Sigmoid colon (tissue), 7 donors: ENCODE data around the gene KCNH8. TPM values are rescaled to one million over a fixed set of nuclear protein-coding genes. Genes with fewer than 3 reads are reported as not detected.

Experiments used
- DNase-seq: peaks from one replicate; pipeline ENCODE4 v3.0.0-alpha.2; 2019
- H3K27ac ChIP-seq, 4 donors: fragments of 200-600 bp; sonication (generic); one replicate each; pipeline ENCODE4 v1.5.1; 2016 to 2019; ENCODE audit warnings: mild to moderate bottlenecking in 1 of 4
- H3K27me3 ChIP-seq, 3 donors: fragments of 200-600 bp; sonication (generic); one replicate each; pipeline ENCODE4 v1.5.1; 2019; ENCODE audit warnings: mild to moderate bottlenecking in 1 of 3
- H3K36me3 ChIP-seq, 4 donors: fragments of 200-600 bp; sonication (generic); one replicate each; pipeline ENCODE4 v1.5.1; 2016 to 2019
- H3K4me1 ChIP-seq, 4 donors: fragments of 200-600 bp; sonication (generic); one replicate each; pipeline ENCODE4 v1.5.1; 2017 to 2019
- H3K4me3 ChIP-seq, 4 donors: fragments of 200-600 bp; sonication (generic); one replicate each; pipeline ENCODE4 v1.5.1; 2017 to 2019; ENCODE audit warnings: mild to moderate bottlenecking in 2 of 4, moderate library complexity in 1 of 4
- H3K9me3 ChIP-seq, 4 donors: fragments of 200-600 bp in 3 of 4; sonication (generic) in 3 of 4; one replicate each; pipeline versions ENCODE4 v1.5.1 to v1.6.1; 2013 to 2019
- CTCF ChIP-seq, 4 experiments: fragments of 450-650 bp in 3 of 4; fragments of 200-600 bp in 1 of 4; IDR thresholded peaks; one replicate each; pipeline ENCODE4 v1.5.1; 2016 to 2019; ENCODE audit warnings: antibody characterized with exemption in 4 of 4, mild to moderate bottlenecking in 3 of 4, moderate library complexity in 2 of 4
- EP300 ChIP-seq, 4 donors: sonication (generic); formaldehyde crosslinking; IDR thresholded peaks; one replicate each; pipeline ENCODE4 v1.6.1; 2017; ENCODE audit warnings: antibody characterized with exemption in 4 of 4
- POLR2A ChIP-seq, 2 donors: fragments of 450-650 bp; IDR thresholded peaks; one replicate each; pipeline ENCODE4 v1.6.1; 2016; ENCODE audit warnings: antibody characterized with exemption in 2 of 2, mild to moderate bottlenecking in 2 of 2, moderate library complexity in 2 of 2
- POLR2AphosphoS5 ChIP-seq, 4 donors: sonication (generic); formaldehyde crosslinking; IDR thresholded peaks; one replicate each; pipeline ENCODE4 v1.6.1; 2017; ENCODE audit warnings: antibody characterized with exemption in 4 of 4
- WGBS, 2 donors: extraction: QIAGEN DNeasy Blood & Tissue Kit; methylation state at CpG; one replicate each; pipeline ENCODE4 v1.1.7; 2013; 5-methylcytosine and 5-hydroxymethylcytosine counted together
- intact Hi-C: fragments of 100-400 bp; cut with DNase I; formaldehyde crosslinking; loops from one replicate; pipeline ENCODE4 v1.15.1; 2023
- polyA plus RNA-seq, 3 donors: library from polyadenylated mRNA; stranded (reverse); fragments of 200-250 nt; gene quantifications; one replicate each; pipeline ENCODE4 v1.2.3, GENCODE V29; 2013
- total RNA-seq, 4 donors: library from RNA; depleted of rRNA; stranded (reverse); fragments of >200 nt; gene quantifications; one replicate each; pipeline ENCODE4 v1.1.0, GENCODE V29; 2016
- donor health status: healthy with polysubstance abuse.
- donor health status: Bipolar disorder and iron deficiency.
- donor health status: healthy.

KCNH8 gene
- total and polyA plus RNA-seq, 7 donors, result 0.23 to 1.1 (median 0.66) TPM

- intact Hi-C loops, result no loop called here
- Histone ChIP-seq H3K4me3 (no peak overlapping the region), H3K36me3 (no peaks in the 10 kb centered on the region), H3K9me3 (peaks cover 0 to 2% (median 0%) of the 10 kb centered on the region in 4 donors), H3K4me1 (no peaks in the 10 kb centered on the region), H3K27ac (no peak overlapping the region), H3K27me3 (no peaks in the 10 kb centered on the region)
- DNase-seq, result no peak
- 92 to 94% methylated on average over 13 of the region's 13 CpGs for WGBS, 2 donors
- TF ChIP-seq EP300 (IDR thresholded peaks at IDR 0.05), result no peak
- no peak for TF ChIP-seq CTCF (IDR thresholded peaks at IDR 0.05)
- TF ChIP-seq POLR2A (IDR thresholded peaks at IDR 0.05), result no peak
- TF ChIP-seq POLR2AphosphoS5 (IDR thresholded peaks at IDR 0.05), result no peak
Observed at GRCh38 chr3:19489936-19490335, 341.6 kb downstream of the KCNH8 start.

- no peak overlapping the region for H3K27ac ChIP-seq
- no peak for DNase-seq
- no peak overlapping the region for H3K4me3 ChIP-seq
- H3K36me3 ChIP-seq, result no peaks in the 10 kb centered on the region
- H3K4me1 ChIP-seq, result no peaks in the 10 kb centered on the region
- no peaks in the 10 kb centered on the region for H3K27me3 ChIP-seq
- H3K9me3 ChIP-seq, result no peaks in the 10 kb centered on the region
- TF ChIP-seq CTCF (IDR thresholded peaks at IDR 0.05) (no peak), POLR2AphosphoS5 (IDR thresholded peaks at IDR 0.05) (no peak), POLR2A (IDR thresholded peaks at IDR 0.05) (no peak), EP300 (IDR thresholded peaks at IDR 0.05) (no peak)
- WGBS, 2 donors, result 72 to 82% methylated on average over 1 of the region's 1 CpG
- intact Hi-C loops, result no loop called here
Observed at GRCh38 chr3:19506171-19506570, 357.9 kb downstream of the KCNH8 start.

GRCh38 chr3:19522305-19522704, 374.0 kb downstream of the KCNH8 start:
- no peak for DNase-seq
- no peaks in the 10 kb centered on the region for H3K36me3 ChIP-seq
- no peaks in the 10 kb centered on the region for H3K9me3 ChIP-seq
- intact Hi-C loops, result no loop called here
- no peak overlapping the region for H3K4me3 ChIP-seq
- WGBS, 2 donors, result 87 to 93% methylated on average over 1 of the region's 1 CpG
- H3K4me1 ChIP-seq, result no peaks in the 10 kb centered on the region
- H3K27me3 ChIP-seq, result no peaks in the 10 kb centered on the region
- no peak for TF ChIP-seq EP300 (IDR thresholded peaks at IDR 0.05)
- no peak for TF ChIP-seq CTCF (IDR thresholded peaks at IDR 0.05)
- no peak for TF ChIP-seq POLR2AphosphoS5 (IDR thresholded peaks at IDR 0.05)
- no peak for TF ChIP-seq POLR2A (IDR thresholded peaks at IDR 0.05)
- H3K27ac ChIP-seq, result no peak overlapping the region

GRCh38 chr3:19526071-19526470, 377.8 kb downstream of the KCNH8 start:
- Histone ChIP-seq H3K9me3 (no peaks in the 10 kb centered on the region), H3K4me1 (peaks cover 0 to 2% (median 0%) of the 10 kb centered on the region in 4 donors), H3K4me3 (no peak overlapping the region), H3K36me3 (no peaks in the 10 kb centered on the region), H3K27ac (no peak overlapping the region), H3K27me3 (no peaks in the 10 kb centered on the region)
- TF ChIP-seq CTCF (IDR thresholded peaks at IDR 0.05) (no peak), POLR2A (IDR thresholded peaks at IDR 0.05) (no peak), POLR2AphosphoS5 (IDR thresholded peaks at IDR 0.05) (no peak), EP300 (IDR thresholded peaks at IDR 0.05) (no peak)
- WGBS, 2 donors, result 84 to 87% methylated on average over 3 of the region's 3 CpGs
- intact Hi-C loops, result no loop called here
- no peak for DNase-seq

- 86 to 90% methylated on average over 1 of the region's 1 CpG for WGBS, 2 donors
Observed at GRCh38 chr3:19527746-19528145, 379.4 kb downstream of the KCNH8 start.

More at GRCh38 chr3:19527746-19528145, 379.4 kb downstream of the KCNH8 start:
- TF ChIP-seq CTCF (IDR thresholded peaks at IDR 0.05), result no peak
- no peak for TF ChIP-seq POLR2AphosphoS5 (IDR thresholded peaks at IDR 0.05)
- no peak for TF ChIP-seq POLR2A (IDR thresholded peaks at IDR 0.05)
- no peak for TF ChIP-seq EP300 (IDR thresholded peaks at IDR 0.05)
- Histone ChIP-seq H3K36me3 (no peaks in the 10 kb centered on the region), H3K9me3 (no peaks in the 10 kb centered on the region), H3K4me3 (no peak overlapping the region), H3K27ac (no peak overlapping the region), H3K27me3 (no peaks in the 10 kb centered on the region), H3K4me1 (peaks cover 0 to 2% (median 0%) of the 10 kb centered on the region in 4 donors)
- intact Hi-C loops, result no loop called here
- no peak for DNase-seq
